GM23248 (cell line): ENCODE data around the gene CFAP61. TPM values are rescaled to one million over a fixed set of nuclear protein-coding genes. Genes with fewer than 3 reads are reported as not detected.
A peak's percentile ranks its signal among the peaks of the same experiment; 100 is the strongest.

ENCODE experiments used
- DNase-seq: peaks from one replicate; pipeline ENCODE4 v3.0.0-alpha.2; 2015
- H2AFZ ChIP-seq: fragments of 200-600 bp; sonication (generic); 2 replicates; pipeline ENCODE4 v1.6.1; 2016; ENCODE audit warnings: antibody characterized with exemption
- H3F3A ChIP-seq: fragments of 200-600 bp; sonication (generic); 2 replicates; pipeline ENCODE4 v1.6.1; 2016; ENCODE audit warnings: mild to moderate bottlenecking, antibody characterized with exemption, mixed run types; ENCODE audit not compliant: insufficient read depth
- H3K27ac ChIP-seq: fragments of 200-600 bp; sonication (generic); 2 replicates; pipeline ENCODE4 v1.5.1; 2016; ENCODE audit warnings: mild to moderate bottlenecking
- H3K27me3 ChIP-seq: fragments of 200-600 bp; sonication (generic); replicated peaks from 2 replicates; pipeline ENCODE4 v1.6.1; 2016; ENCODE audit warnings: mild to moderate bottlenecking; ENCODE audit not compliant: insufficient read depth
- H3K36me3 ChIP-seq: fragments of 200-600 bp; sonication (generic); 2 replicates; pipeline ENCODE4 v1.6.1; 2016; ENCODE audit warnings: low read depth, mild to moderate bottlenecking
- H3K4me1 ChIP-seq: fragments of 200-600 bp; sonication (generic); 2 replicates; pipeline ENCODE4 v1.6.1; 2016; ENCODE audit warnings: mild to moderate bottlenecking; ENCODE audit not compliant: insufficient read depth
- H3K4me2 ChIP-seq: fragments of 200-600 bp; sonication (generic); one replicate; pipeline ENCODE4 v1.6.1; 2016; ENCODE audit warnings: mild to moderate bottlenecking; ENCODE audit not compliant: unreplicated experiment
- H3K4me3 ChIP-seq: fragments of 200-600 bp; sonication (generic); 2 replicates; pipeline ENCODE4 v1.5.1; 2016; ENCODE audit warnings: mild to moderate bottlenecking
- H3K79me2 ChIP-seq: fragments of 200-600 bp; sonication (generic); 2 replicates; pipeline ENCODE4 v1.6.1; 2016; ENCODE audit warnings: mild to moderate bottlenecking; ENCODE audit not compliant: insufficient read depth
- H3K9ac ChIP-seq: fragments of 200-600 bp; sonication (generic); 2 replicates; pipeline ENCODE4 v1.6.1; 2016; ENCODE audit warnings: mild to moderate bottlenecking
- H3K9me2 ChIP-seq: fragments of 200-600 bp; sonication (generic); 2 replicates; pipeline ENCODE4 v1.6.1; 2016; ENCODE audit warnings: mixed run types, mild to moderate bottlenecking, moderate library complexity; ENCODE audit not compliant: insufficient read depth
- H3K9me3 ChIP-seq: fragments of 200-600 bp; sonication (generic); one replicate; pipeline ENCODE4 v1.6.1; 2017; ENCODE audit warnings: low read depth
- H4K20me1 ChIP-seq: fragments of 200-600 bp; sonication (generic); 2 replicates; pipeline ENCODE4 v1.6.0; 2016; ENCODE audit not compliant: insufficient read depth
- EZH2 ChIP-seq: fragments of 200-600 bp; sonication (generic); IDR thresholded peaks from 2 replicates; pipeline ENCODE4 v1.6.1; 2018; ENCODE audit warnings: antibody characterized with exemption, mild to moderate bottlenecking; ENCODE audit not compliant: insufficient read depth, poor library complexity, severe bottlenecking
- EZH2phosphoT487 ChIP-seq: fragments of 200-600 bp; sonication (generic); IDR thresholded peaks from 2 replicates; pipeline ENCODE4 v1.6.1; 2018; ENCODE audit warnings: antibody characterized with exemption, moderate library complexity, mild to moderate bottlenecking, low read depth; ENCODE audit not compliant: insufficient read depth
- WGBS, 2 experiments: methylation state at CpG; one replicate each; pipeline ENCODE4 v1.1.6; 2015 to 2017; ENCODE audit warnings: low lambda C conversion rate in 2 of 2, low coverage in 1 of 2; ENCODE audit errors: missing lambda C conversion rate in 2 of 2; 5-methylcytosine and 5-hydroxymethylcytosine counted together
- in situ Hi-C: fragments of 300-500 bp; cut with MboI; formaldehyde crosslinking; loops from 2 replicates; pipeline ENCODE4 v1.15.0; 2020
- polyA plus RNA-seq: library from polyadenylated mRNA; unstranded; fragments of >200 nt; fragmentation: Nextera tagmentation; extraction: Ambion mirVana; gene quantifications from 2 replicates; pipeline ENCODE4 v1.2.1, GENCODE V29; 2016
- total RNA-seq: library from RNA; depleted of rRNA; stranded (reverse); fragments of >200 nt; shearing (Covaris generic); gene quantifications from 2 replicates; pipeline ENCODE4 v1.2.3, GENCODE V29; 2014

Gene CFAP61
- total and polyA plus RNA-seq, 2 experiments from 2014 or later, result not detected

GRCh38 chr20:20181322-20181721 is 129.0 kb downstream of the CFAP61 start:
- Histone ChIP-seq H3K9ac (no peak overlapping the region), H3K4me1 (no peaks in the 10 kb centered on the region), H3F3A (no peaks in the 10 kb centered on the region), H3K9me2 (no peaks in the 10 kb centered on the region), H3K36me3 (no peaks in the 10 kb centered on the region), H3K79me2 (no peaks in the 10 kb centered on the region), H4K20me1 (no peaks in the 10 kb centered on the region), H3K4me2 (no peak overlapping the region), H3K27ac (no peak overlapping the region), H3K9me3 (no peaks in the 10 kb centered on the region), H3K27me3 (no peaks in the 10 kb centered on the region), H2AFZ (no peak overlapping the region), H3K4me3 (no peak overlapping the region)
- no peak for DNase-seq
- WGBS, 2 experiments, result 29 to 32% methylated on average over 3 of the region's 3 CpGs
- no peak for TF ChIP-seq EZH2
- TF ChIP-seq EZH2phosphoT487, result no peak
- in situ Hi-C loops, result no loop called here

- Histone ChIP-seq H3K27ac (no peak overlapping the region), H3K9ac (no peak overlapping the region), H2AFZ (no peak overlapping the region), H3K4me2 (no peak overlapping the region), H3F3A (no peaks in the 10 kb centered on the region), H3K4me3 (no peak overlapping the region), H3K79me2 (no peaks in the 10 kb centered on the region), H3K9me2 (no peaks in the 10 kb centered on the region), H3K9me3 (no peaks in the 10 kb centered on the region), H3K36me3 (no peaks in the 10 kb centered on the region), H3K27me3 (no peaks in the 10 kb centered on the region), H4K20me1 (no peaks in the 10 kb centered on the region), H3K4me1 (no peaks in the 10 kb centered on the region)
- DNase-seq, result peak; percentile 18
- TF ChIP-seq EZH2phosphoT487 (no peak), EZH2 (no peak)
- in situ Hi-C loops, result no loop called here
- 12 to 28% methylated on average over 1 of the region's 1 CpG for WGBS, 2 experiments
Measured at GRCh38 chr20:20184149-20184548, 131.8 kb downstream of the CFAP61 start.

- WGBS, 2 experiments, result 37 to 44% methylated on average over 2 of the region's 2 CpGs
- in situ Hi-C loops, result no loop called here
- no peak for TF ChIP-seq EZH2
- TF ChIP-seq EZH2phosphoT487, result no peak
Measured at GRCh38 chr20:20184706-20185105, 132.4 kb downstream of the CFAP61 start.

GRCh38 chr20:20188647-20189046 is 136.3 kb downstream of the CFAP61 start:
- H3K4me1 ChIP-seq, result no peaks in the 10 kb centered on the region

More at GRCh38 chr20:20184706-20185105, 132.4 kb downstream of the CFAP61 start:
- Histone ChIP-seq H3K9me3 (no peaks in the 10 kb centered on the region), H3K27me3 (no peaks in the 10 kb centered on the region), H3K79me2 (no peaks in the 10 kb centered on the region), H3K9ac (no peak overlapping the region), H3K4me3 (no peak overlapping the region), H3K4me1 (no peaks in the 10 kb centered on the region), H3K9me2 (no peaks in the 10 kb centered on the region), H3F3A (no peaks in the 10 kb centered on the region), H4K20me1 (no peaks in the 10 kb centered on the region), H3K27ac (no peak overlapping the region), H2AFZ (no peak overlapping the region), H3K36me3 (no peaks in the 10 kb centered on the region), H3K4me2 (no peak overlapping the region)
- DNase-seq, result no peak

GRCh38 chr20:20192366-20192765 is 140.0 kb downstream of the CFAP61 start:
- Histone ChIP-seq H3K27ac (no peak overlapping the region), H3K79me2 (no peaks in the 10 kb centered on the region), H3K9ac (no peak overlapping the region), H3K4me2 (no peak overlapping the region), H3K4me1 (no peaks in the 10 kb centered on the region), H3K36me3 (no peaks in the 10 kb centered on the region), H3K4me3 (no peak overlapping the region), H3K9me3 (no peaks in the 10 kb centered on the region), H3K27me3 (no peaks in the 10 kb centered on the region), H3F3A (no peaks in the 10 kb centered on the region), H4K20me1 (no peaks in the 10 kb centered on the region), H3K9me2 (no peaks in the 10 kb centered on the region), H2AFZ (no peak overlapping the region)
- in situ Hi-C loops, result no loop called here
- WGBS, 2 experiments, result 57 to 61% methylated on average over 6 of the region's 6 CpGs
- DNase-seq, result no peak
- TF ChIP-seq EZH2, result no peak
- TF ChIP-seq EZH2phosphoT487, result no peak

More at GRCh38 chr20:20188647-20189046, 136.3 kb downstream of the CFAP61 start:
- Histone ChIP-seq H3K79me2 (no peaks in the 10 kb centered on the region), H3K9ac (no peak overlapping the region), H3K27ac (no peak overlapping the region), H4K20me1 (no peaks in the 10 kb centered on the region), H3K36me3 (no peaks in the 10 kb centered on the region), H3F3A (no peaks in the 10 kb centered on the region), H3K27me3 (no peaks in the 10 kb centered on the region), H2AFZ (no peak overlapping the region), H3K4me3 (no peak overlapping the region), H3K9me3 (no peaks in the 10 kb centered on the region), H3K9me2 (no peaks in the 10 kb centered on the region), H3K4me2 (no peak overlapping the region)
- no peak for DNase-seq
- TF ChIP-seq EZH2phosphoT487 (no peak), EZH2 (no peak)
- WGBS, 2 experiments, result 5 to 10% methylated on average over 1 of the region's 1 CpG
- in situ Hi-C loops, result no loop called here
